GM19395 (cell line): ENCODE data around the gene BAHCC1.

Experiments
- ATAC-seq: cut with Tn5 transposase; IDR thresholded peaks from one replicate; pipeline ENCODE4 v1.9.1; 2021; ENCODE audit warnings: mild to moderate bottlenecking, moderate library complexity; ENCODE audit not compliant: unreplicated experiment

Gene BAHCC1

GRCh38 chr17:81440051-81440471, 44.8 kb downstream of the BAHCC1 start:
- no peak for ATAC-seq

- ATAC-seq, result no peak
Measured at GRCh38 chr17:81440511-81441244, 45.4 kb downstream of the BAHCC1 start.

- ATAC-seq, result no peak
Measured at GRCh38 chr17:81442791-81443190, 47.5 kb downstream of the BAHCC1 start.

- no peak for ATAC-seq
Measured at GRCh38 chr17:81443269-81443668, 48.0 kb downstream of the BAHCC1 start.

- ATAC-seq, result no peak
Measured at GRCh38 chr17:81444610-81445339, 49.5 kb downstream of the BAHCC1 start.

GRCh38 chr17:81445642-81446503, 50.6 kb downstream of the BAHCC1 start:
- ATAC-seq, result no peak

GRCh38 chr17:81447331-81447933, 52.2 kb downstream of the BAHCC1 start:
- ATAC-seq, result no peak

GRCh38 chr17:81448442-81448841, 53.2 kb downstream of the BAHCC1 start:
- ATAC-seq, result no peak

GRCh38 chr17:81448950-81449349, 53.7 kb downstream of the BAHCC1 start:
- no peak for ATAC-seq

GRCh38 chr17:81449351-81449750, 54.1 kb downstream of the BAHCC1 start:
- ATAC-seq, result no peak

- ATAC-seq, result no peak
Measured at GRCh38 chr17:81451823-81452222, 56.6 kb downstream of the BAHCC1 start.

GRCh38 chr17:81452551-81452950, 57.3 kb downstream of the BAHCC1 start:
- no peak for ATAC-seq

GRCh38 chr17:81453076-81453475, 57.8 kb downstream of the BAHCC1 start:
- no peak for ATAC-seq

GRCh38 chr17:81453712-81454111, 58.5 kb downstream of the BAHCC1 start:
- no peak for ATAC-seq

- no peak for ATAC-seq
Measured at GRCh38 chr17:81454473-81454872, 59.2 kb downstream of the BAHCC1 start.

- ATAC-seq, result no peak
Measured at GRCh38 chr17:81455387-81455786, 60.1 kb downstream of the BAHCC1 start.

- no peak for ATAC-seq
Measured at GRCh38 chr17:81456091-81456490, 60.8 kb downstream of the BAHCC1 start.

- ATAC-seq, result no peak
Measured at GRCh38 chr17:81456798-81457197, 61.5 kb downstream of the BAHCC1 start.

GRCh38 chr17:81457401-81457800, 62.1 kb downstream of the BAHCC1 start:
- ATAC-seq, result no peak

GRCh38 chr17:81457917-81458555, 62.8 kb downstream of the BAHCC1 start:
- ATAC-seq, result no peak

- ATAC-seq, result no peak
Measured at GRCh38 chr17:81458628-81459027, 63.4 kb downstream of the BAHCC1 start.
